HepG2 (cell line): ENCODE results near the gene KRTAP3-1.
"Not testable (repeated sequence)": the region's sequence is repeated elsewhere in the genome, so short reads cannot be mapped to it uniquely, and the experiment has no call there.

Experiments
- CCDC6 ChIP-seq: sonication (generic); formaldehyde crosslinking; IDR thresholded peaks from 2 replicates; pipeline ENCODE4 v1.8.1; 2022; ENCODE audit warnings: mild to moderate bottlenecking, missing genetic modification reagents, moderate library complexity
- ELF4 ChIP-seq: sonication (generic); formaldehyde crosslinking; IDR thresholded peaks from 2 replicates; pipeline ENCODE4 v1.5.0; 2020; ENCODE audit warnings: missing genetic modification reagents, mild to moderate bottlenecking, moderate library complexity, borderline replicate concordance
- POLR2AphosphoS5 ChIP-seq: IDR thresholded peaks from 2 replicates; pipeline ENCODE4 v1.6.1; 2012; ENCODE audit warnings: low read depth, low read length
- TP53 ChIP-seq: sonication (generic); formaldehyde crosslinking; conservative IDR thresholded peaks from 2 replicates; pipeline ENCODE4 v1.4.0; 2020; ENCODE audit warnings: missing genetic modification reagents
- ZNF124 ChIP-seq: sonication (generic); formaldehyde crosslinking; IDR thresholded peaks from 2 replicates; pipeline ENCODE4 v1.4.0; 2020; ENCODE audit warnings: missing genetic modification reagents
- TF ChIP-seq, protein P1 (sequence below): sonication (generic); formaldehyde crosslinking; IDR thresholded peaks from 2 replicates; pipeline ENCODE4 v1.5.0; 2020; ENCODE audit warnings: mild to moderate bottlenecking, missing genetic modification reagents, moderate library complexity

- not testable (repeated sequence) for TF ChIP-seq TP53; CCDC6 (CRISPR knock-in tag); ELF4 (CRISPR knock-in tag); ZNF124; POLR2AphosphoS5
- TF ChIP-seq, protein P1, sequence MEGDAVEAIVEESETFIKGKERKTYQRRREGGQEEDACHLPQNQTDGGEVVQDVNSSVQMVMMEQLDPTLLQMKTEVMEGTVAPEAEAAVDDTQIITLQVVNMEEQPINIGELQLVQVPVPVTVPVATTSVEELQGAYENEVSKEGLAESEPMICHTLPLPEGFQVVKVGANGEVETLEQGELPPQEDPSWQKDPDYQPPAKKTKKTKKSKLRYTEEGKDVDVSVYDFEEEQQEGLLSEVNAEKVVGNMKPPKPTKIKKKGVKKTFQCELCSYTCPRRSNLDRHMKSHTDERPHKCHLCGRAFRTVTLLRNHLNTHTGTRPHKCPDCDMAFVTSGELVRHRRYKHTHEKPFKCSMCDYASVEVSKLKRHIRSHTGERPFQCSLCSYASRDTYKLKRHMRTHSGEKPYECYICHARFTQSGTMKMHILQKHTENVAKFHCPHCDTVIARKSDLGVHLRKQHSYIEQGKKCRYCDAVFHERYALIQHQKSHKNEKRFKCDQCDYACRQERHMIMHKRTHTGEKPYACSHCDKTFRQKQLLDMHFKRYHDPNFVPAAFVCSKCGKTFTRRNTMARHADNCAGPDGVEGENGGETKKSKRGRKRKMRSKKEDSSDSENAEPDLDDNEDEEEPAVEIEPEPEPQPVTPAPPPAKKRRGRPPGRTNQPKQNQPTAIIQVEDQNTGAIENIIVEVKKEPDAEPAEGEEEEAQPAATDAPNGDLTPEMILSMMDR (CRISPR knock-in tag): not testable (repeated sequence)
Observed at GRCh38 chr17:40999563-40999962, 9.4 kb downstream of the KRTAP3-1 start, which contains the start of gene KRTAP3-2.
